ENCODE results near the gene LAMB1.
"Not testable (repeated sequence)": the region's sequence is repeated elsewhere in the genome, so short reads cannot be mapped to it uniquely, and the experiment has no call there.

LAMB1 gene

DNA sequence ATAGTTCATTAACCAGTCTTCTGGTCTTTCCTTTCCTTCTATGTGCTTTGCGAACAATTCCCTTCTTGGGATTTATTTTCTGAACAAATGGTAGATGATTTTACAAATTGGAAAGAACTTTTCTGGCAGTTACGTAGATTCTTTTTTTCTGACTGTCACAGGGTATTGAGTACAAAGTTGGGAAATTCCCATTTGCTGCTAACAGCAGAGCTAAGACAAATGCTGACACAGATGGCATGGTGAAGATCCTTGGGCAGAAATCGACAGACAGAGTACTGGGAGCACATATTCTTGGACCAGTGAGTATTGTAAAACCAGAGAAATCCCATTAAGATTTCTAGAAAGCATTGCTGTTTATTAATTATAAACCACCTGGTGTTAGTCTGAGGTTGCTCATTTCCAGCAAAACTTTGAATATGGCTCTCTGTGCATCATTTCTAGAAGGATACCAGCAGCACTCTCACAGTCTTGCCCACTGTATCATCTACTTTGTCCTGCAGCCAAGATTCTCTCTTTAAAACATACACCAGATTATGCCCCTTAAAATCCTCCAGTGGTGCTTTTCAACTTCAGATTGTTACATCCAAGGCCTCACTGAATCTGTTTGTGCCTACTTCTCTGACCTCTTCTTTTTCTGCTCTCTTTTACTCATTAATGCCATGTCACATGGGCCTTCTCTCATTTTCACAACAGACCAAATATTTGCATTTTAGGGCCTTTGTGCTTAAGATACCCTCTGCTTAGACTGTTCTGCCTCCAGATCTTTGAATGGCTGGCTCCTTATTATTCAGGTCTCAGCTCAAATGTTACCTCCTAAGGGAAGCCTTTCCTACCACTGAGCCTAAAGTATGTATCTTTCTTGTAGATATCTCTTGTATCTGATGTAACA, 85.0 kb downstream of the LAMB1 start:
- DNase-seq (ENCODE audit: low read depth in 2 of 2) = no peak

DNA sequence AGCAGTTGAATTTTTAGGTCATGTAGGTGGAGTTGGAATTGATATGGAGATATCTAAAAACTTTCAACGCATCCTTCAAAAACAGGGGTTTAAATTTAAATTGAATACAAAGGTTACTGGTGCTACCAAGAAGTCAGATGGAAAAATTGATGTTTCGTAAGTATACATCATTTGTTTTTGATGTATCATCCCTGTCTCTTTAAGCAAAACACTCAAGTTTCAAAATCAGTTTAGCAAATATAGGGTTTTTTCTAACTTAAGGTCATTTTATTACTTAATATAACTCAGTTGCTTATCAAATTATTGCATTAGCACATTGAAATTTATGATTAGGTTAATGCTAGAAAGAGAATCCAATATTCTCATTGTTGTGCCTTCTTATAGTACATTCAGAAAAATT, 87.4 kb downstream of the LAMB1 start:
- DNase-seq (ENCODE audit: low read depth in 2 of 2) = no peak

DNA sequence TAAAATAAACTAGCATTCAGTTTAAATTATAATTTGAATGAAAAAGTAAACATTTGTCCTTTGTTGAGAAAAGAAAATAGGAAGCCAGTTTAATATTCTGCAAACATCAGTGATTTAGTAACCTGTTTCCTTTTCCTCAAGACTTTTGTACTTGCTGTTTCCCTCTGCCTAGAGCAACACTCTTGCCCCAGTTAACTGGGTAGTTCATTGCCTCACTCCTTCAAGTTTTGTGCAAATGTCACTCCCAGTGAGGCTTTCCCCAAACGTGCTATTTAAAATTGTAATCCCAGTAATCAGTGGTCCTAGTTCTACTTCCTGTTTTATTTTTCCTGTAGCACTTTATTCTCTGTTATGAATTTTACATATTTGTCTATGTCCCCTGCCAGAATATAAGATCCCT, 88.1 kb downstream of the LAMB1 start:
- no peak for DNase-seq (ENCODE audit: low read depth in 2 of 2)

DNA sequence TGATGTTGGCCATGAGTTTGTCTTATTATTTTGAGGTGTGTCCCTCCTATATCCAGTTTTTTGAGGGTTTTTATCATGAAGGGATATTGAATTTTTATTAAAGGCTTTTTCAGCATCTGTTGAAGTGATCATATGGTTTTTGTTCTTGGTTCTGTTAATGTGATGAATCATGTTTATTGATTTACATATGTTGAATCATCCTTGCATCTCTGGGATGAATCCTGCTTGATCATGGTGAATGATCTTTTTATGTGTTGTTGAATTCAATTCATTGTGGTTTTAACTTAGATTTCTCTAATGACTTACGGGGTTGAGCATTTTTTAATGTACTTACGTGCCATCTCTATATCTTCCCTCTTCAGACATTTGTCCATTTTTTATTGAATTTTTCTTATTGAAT, 89.1 kb downstream of the LAMB1 start:
- no peak for DNase-seq (ENCODE audit: low read depth in 2 of 2)

DNA sequence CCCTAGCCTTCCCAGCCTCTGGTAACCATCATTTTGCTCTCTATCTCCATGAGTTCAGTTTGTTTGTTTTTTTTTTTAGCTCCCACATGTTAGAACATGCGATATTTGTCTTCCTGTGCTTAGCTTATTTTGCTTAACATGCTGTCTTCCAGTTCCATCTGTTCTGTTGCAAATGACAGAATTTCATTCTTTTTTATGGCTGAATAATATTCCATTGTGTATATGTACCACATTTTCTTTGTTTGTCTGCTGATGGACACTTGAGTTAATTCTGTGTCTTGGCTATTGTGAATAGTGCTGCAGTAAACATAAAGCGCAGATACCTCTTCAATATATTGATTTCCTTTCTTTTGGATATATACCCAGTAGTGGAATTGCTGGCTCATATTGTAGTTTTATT, 91.0 kb downstream of the LAMB1 start:
- DNase-seq (ENCODE audit: low read depth in 2 of 2) = no peak

DNA sequence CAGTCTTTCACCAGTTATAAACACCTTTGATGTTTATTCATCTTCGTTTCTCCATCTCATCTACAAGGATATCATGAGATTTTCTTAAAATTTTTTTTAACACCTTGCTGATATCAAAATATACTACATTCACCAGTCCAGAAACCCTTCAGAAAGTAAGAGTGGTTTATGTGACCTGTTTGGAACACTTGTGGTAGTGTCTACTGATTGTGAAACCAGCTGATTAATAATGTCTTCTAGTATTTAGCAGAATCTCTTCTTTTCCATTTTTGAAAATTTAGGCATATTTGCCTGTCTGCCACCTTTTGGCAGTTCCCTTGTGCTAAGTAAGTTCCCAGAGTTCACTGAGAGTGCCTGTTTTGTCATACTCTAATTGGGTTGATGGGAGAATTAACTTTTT, 93.5 kb downstream of the LAMB1 start:
- no peak for DNase-seq (ENCODE audit: low read depth in 2 of 2)

DNA sequence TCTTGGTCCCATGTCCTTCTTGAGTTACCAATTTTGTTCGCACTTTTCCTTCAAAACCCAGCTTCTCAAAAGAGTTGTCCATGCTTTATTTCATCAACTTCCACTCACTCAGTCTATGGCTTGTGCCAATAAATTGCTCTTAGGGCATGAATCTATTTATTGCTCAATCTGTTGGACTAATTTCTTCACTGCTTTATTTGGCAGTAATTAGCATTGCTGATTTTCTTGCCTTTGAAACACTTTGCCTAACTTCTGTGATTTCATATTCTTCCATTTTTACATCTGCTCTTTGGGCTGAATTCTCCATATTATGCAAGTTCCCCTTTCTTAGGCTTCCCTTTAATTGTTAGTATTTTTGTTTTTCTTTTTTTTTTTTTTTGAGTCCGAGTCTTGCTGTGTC, 95.2 kb downstream of the LAMB1 start:
- no peak for DNase-seq (ENCODE audit: low read depth in 2 of 2)

DNA sequence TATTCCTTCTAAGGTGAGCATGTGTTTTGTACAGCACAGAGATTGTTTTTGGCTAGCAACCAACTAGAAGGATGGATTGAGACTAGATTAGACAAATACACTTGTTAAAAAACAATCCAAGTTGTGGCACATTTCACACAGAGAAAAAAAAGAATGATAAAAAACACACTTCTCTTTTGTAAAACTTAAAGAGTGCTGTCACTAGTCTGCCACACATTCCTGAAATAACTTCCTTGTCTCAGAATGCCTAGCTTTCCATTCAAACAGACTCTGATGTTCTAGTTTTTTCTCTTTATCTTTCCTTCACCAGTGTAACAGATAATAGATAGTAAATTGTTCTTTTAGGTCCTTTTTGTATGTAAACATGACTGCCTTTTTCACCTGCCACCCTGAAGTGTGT, 100.6 kb downstream of the LAMB1 start:
- no peak for DNase-seq (ENCODE audit: low read depth in 2 of 2)

DNA sequence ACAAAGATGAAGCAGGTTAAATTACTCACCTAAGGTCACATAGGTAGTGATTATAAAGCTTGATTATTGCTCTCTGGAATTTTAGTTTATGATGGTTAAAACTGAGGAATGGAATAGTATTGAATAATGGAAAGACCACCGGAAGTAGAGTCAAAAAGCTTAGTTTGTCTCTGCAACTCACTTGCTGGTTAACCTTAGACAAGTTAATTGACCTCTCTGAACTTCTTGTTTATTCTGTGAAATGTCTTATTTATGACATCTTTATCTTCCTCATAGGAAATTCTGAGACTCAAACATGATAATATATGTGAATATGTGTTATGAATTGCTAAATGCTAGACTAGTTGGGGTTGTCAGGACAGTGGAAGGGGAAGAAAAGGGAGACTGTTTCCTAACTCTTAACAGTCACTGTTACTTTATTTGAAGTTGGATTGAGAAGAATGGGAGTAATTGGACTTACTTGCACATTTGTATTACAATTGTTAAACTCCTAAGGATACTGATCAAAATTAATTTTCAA, 102.4 kb downstream of the LAMB1 start:
- no peak for DNase-seq (ENCODE audit: low read depth in 2 of 2)

DNA sequence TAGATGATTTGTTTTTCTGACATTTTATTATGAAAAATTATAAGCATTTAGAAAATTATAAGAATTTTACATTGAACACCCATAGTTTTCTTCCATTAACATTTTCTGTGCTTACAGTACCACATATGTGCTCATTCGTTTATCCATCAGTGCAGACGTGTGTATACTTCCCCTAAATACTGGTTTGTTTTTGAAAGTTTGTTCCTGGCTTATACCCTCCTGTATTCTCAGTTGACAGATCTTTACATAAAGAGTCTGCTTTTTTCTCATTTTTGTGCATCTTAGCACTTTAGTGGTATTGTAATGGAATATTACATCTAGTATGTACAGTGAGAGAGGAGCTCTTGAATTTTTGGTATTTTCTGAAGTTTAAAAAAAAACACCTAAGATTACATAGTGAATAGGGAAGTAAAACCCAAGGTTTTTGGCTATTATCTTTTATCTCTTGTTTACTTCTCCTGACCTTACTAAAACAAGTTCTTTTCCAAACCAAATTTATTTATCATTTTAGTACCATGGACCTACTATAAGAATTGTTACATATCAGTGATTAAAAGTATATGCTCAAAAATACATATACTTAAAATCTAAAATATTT, 103.9 kb downstream of the LAMB1 start:
- DNase-seq (ENCODE audit: low read depth in 2 of 2) = no peak

DNA sequence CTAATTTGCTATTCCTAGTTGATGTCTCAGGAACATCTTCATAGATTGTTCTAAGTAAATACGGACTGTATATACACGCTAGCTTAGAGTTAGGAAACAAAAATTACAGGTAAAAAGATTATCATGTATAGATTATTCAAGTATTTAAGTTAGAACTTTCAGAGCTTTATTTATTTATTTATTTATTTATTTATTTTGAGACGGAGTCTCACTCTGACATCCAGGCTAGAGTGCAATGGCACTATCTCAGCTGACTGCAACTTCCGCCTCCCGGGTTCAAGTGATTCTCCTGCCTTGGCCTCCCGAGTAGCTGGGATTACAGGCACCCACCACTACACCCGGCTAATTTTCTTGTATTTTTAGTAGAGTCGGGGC, 110.6 kb downstream of the LAMB1 start:
- not testable (repeated sequence) for DNase-seq (ENCODE audit: low read depth in 2 of 2)

DNA sequence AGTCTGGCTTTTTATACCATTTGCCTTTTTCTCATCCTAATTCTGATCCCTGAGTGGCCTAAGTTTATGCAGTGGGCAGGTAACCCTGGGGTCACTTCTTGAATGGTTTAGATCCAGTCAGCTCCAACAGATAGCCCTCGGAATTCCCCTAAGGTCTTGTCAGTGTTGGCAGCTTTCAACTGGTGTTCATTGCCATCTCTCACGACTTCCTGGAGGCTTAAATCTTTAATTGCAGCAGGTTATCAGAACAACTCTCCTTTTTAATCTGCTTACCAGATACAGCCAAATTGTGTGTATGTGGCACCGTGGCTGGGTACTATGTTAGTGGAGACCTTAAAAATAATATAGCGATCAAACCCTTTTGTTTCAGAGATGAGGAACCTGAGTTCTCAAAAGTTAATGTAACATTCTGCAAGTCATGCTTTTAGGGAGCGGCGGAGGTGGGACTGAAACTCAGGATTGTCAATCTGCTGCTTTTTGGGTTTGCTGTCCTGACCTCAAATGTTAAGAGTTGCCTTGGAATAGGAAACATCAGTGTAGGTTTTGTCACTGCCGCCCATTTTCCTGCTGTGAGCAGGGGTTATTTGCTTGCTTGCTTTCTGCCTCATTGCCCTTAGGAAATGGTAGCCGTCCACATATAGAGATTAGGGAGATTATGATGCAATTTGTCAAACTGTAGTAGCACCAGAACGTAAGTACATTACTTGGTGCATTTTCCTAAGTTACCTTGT, 111.2 kb downstream of the LAMB1 start:
- DNase-seq (ENCODE audit: low read depth in 2 of 2) = no peak

DNA sequence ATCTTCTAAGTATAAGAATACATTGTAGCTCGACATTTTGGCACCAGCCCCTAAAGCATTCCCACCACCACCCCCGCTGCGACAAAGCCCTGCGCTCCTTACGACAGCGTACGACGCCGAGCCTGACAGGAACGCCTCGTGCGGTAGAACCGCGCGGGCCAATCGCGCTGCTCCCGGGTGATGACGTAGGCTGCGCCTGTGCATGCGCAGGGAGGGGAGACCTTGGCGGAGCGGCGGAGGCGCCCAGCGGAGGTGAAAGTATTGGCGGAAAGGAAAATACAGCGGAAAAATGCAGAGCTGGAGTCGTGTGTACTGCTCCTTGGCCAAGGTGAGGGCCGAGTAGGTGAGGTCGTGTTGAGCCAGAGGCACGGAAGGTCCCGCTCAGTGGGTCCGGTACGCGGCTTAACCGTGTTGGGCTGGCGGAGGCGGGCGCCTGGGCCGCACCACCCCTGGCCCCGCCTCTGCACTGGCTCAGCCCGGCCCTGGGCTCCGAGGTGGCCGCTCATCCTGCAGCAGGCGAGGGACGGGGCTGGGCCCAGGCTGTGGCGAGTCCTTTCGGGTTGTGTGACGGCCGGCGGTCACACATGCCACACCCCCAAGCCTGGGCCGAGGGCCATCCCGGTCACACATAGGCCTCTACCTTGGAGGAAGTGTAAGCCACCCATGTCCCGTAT, 111.9 kb downstream of the LAMB1 start, which contains the start of gene DLD:
DLD (plus strand) TSS at position 222 of the 674 bp plus-strand sequence; CDS start at position 290, 68 bp downstream.
- DNase-seq (ENCODE audit: low read depth in 2 of 2) = peak; percentile 65 to 77

DNA sequence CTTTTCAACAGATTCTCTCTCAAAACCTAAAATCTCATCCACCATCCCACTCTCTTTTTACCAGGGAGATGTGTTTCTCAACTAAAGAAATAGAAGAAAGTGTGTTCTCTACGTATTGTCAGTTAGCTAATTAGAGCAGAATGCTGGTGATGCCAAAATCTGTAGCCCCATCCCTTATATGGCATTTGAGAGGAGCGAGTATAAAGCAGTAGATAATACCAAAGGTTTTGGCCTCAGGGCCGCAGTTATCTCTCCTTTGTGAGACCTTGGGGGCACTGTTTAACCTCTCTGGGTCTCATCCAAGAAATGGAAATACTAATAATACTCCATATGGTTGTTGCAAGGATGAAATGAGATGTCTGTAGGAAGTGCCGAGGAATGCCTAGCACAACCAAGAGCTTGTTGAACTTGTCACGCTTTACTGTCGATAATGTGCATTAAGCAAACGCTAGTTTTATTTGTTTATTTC, 112.4 kb downstream of the LAMB1 start:
- no peak for DNase-seq (ENCODE audit: low read depth in 2 of 2)

DNA sequence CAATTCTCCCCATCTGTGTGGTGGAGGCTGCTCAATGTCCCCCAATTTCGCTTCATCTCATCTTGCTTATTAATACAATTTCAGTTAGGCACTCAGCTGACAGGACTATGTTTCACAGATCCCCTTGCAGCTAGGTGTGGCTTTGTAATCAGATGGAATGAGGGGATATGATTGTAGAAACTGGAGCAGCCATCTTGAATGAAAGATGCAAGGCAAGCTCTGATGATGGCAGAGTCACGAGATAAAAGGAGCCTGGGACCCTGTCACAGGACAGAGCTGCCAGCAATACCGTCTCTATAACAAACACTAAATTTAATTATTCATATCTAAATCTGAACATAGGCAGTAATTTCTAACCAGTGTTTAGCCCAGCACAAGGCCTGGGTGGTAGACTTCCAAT, 113.0 kb downstream of the LAMB1 start:
- DNase-seq (ENCODE audit: low read depth in 2 of 2) = no peak

DNA sequence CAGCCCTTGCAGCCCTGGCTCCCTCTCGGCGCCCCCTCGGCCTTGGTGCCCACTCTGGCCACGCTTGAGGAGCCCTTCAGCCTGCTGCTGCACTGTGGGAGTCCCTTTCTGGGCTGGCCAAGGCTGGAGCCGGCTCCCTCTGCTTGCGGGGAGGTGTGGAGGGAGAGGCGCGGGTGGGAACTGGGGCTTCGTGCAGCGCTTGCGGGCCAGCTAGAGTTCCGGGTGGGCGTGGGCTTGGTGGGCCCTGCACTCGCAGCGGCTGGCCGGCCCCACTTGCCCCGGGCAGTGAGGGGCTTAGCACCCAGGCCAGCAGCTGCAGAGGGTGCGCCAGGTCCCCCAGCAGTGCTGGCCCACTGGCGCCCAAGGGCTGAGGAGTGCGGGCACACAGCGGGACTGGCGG, 115.1 kb downstream of the LAMB1 start:
- not testable (repeated sequence) for DNase-seq (ENCODE audit: low read depth in 2 of 2)

DNA sequence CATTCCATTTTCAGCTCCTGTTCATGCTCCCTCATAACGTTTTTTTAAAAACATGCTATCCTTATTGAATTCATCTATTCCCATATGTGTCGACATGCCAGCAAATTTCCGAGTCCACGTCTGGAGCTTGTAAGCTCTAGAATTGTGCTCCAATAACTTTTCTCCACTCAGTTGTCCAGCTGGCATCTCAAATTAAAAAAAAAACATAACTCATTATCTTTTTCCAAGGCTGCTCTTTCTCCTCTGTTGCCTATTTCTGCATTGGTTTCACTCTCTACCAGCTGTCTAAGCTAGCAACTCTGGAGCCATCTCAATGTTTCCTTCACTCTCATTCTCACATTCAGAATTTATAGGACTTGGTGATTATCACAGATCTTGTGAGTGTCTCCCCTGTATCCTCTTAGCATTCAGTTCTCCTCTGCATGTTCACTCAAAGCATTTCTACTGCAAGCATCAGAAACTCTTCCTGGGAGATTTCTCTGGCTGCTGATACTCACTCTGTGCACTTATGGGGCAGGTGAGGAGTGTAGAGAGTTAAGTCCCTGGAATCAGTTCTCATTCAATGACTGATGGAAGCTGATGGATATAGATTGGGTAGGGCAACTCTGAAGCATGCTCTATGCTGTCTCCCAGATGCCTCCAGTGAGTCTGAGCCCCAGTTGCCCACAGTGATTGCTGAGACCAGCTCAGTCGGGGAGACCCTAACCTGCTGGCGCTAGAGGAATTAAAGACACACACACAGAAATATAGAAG, 118.7 kb downstream of the LAMB1 start:
- no peak for DNase-seq (ENCODE audit: low read depth in 2 of 2)

DNA sequence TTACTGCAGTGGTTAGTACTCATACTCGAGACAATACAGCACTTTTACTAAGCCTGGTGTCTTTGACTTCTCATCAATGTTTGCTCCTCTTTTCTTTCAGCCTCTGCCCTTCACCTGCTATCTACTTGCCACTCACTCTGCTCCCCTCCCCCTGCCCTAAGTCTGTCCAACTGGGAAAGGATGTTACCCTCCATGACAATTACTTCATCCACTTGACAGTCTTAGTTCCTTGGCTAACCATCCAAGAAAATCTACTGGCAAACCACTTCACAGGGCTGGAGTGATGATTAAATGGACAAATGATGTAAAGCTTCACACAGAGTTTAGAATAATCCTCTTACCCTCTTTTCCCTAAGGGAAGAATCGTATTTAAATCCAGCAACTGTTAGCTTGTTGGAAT, 120.2 kb downstream of the LAMB1 start:
- DNase-seq (ENCODE audit: low read depth in 2 of 2) = no peak

DNA sequence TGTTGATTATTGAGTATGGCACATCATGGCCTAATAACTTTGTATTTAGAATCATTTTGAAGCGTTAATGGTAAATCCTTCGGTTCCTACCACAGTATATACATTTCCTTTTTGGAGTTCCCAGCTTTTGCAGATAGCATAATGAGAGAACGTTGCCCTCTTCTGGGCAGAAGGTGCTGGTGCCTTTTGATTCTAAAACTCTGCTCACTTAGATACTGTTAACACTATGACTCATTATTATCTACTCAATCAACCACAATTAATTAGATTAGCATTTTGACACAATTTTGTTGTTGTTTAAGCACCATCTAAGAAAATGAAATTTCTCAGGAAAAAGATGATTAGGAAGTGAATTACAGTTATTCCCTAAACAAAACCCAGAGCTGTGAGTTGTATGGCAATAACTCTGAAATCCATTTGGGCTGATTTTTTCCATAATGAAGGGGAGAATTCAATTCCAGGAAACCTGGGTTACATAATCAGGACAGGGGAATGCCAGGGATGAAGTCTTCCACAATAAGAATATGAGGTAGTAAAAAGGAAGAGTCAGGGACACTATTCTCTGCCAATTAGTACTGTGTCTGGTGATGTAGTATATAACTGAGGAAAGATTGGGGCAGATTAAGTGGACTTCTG, 123.4 kb downstream of the LAMB1 start:
- DNase-seq (ENCODE audit: low read depth in 2 of 2) = no peak

DNA sequence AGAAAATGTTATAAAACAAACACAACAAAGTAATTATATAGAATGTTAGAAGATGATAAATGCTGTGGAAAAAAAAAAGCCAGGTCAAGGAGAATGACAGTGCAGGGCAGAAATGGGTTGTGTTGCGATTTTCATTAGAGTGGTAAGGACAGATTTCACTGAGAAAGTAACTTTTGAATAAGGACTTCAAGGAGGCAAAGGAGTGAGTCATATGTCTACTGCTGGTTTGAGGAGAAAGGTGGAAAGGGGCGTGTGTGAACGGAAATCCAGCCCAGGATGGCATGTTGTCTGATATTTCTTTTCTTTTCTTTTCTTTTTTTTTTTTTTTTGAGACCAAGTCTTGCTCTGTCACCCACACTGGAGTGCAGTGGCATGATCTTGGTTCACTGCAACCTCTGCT, 124.3 kb downstream of the LAMB1 start:
- no peak for DNase-seq (ENCODE audit: low read depth in 2 of 2)

Measured in stimulated activated CD4-positive, alpha-beta T cell treated with anti-CD3 and anti-CD28 coated beads, Interleukin-1b, Interleukin-23, amount 100 ng/mL, for 1 hour (primary cell).